ENCODE data around the gene CEP57. TPM values are rescaled to one million over a fixed set of nuclear protein-coding genes. Genes with fewer than 3 reads are reported as not detected.

CEP57 gene
- total and polyA plus RNA-seq, 2 of the 13 experiments (the other 11 are each of a cell fraction or from before 2014, with no cell fraction given) = 34.3 to 59.4 TPM

- TF ChIP-seq, protein P1, sequence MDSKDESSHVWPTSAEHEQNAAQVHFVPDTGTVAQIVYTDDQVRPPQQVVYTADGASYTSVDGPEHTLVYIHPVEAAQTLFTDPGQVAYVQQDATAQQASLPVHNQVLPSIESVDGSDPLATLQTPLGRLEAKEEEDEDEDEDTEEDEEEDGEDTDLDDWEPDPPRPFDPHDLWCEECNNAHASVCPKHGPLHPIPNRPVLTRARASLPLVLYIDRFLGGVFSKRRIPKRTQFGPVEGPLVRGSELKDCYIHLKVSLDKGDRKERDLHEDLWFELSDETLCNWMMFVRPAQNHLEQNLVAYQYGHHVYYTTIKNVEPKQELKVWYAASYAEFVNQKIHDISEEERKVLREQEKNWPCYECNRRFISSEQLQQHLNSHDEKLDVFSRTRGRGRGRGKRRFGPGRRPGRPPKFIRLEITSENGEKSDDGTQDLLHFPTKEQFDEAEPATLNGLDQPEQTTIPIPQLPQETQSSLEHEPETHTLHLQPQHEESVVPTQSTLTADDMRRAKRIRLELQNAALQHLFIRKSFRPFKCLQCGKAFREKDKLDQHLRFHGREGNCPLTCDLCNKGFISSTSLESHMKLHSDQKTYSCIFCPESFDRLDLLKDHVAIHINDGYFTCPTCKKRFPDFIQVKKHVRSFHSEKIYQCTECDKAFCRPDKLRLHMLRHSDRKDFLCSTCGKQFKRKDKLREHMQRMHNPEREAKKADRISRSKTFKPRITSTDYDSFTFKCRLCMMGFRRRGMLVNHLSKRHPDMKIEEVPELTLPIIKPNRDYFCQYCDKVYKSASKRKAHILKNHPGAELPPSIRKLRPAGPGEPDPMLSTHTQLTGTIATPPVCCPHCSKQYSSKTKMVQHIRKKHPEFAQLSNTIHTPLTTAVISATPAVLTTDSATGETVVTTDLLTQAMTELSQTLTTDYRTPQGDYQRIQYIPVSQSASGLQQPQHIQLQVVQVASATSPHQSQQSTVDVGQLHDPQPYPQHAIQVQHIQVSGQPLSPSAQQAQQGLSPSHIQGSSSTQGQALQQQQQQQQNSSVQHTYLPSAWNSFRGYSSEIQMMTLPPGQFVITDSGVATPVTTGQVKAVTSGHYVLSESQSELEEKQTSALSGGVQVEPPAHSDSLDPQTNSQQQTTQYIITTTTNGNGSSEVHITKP (CRISPR knock-in tag; IDR thresholded peaks at IDR 0.05; ENCODE audit: low read depth) = peak; percentile 23; the same call in 1 of the 2 replicates
- no peak for TF ChIP-seq NPAS2 (CRISPR knock-in tag; IDR thresholded peaks at IDR 0.05; ENCODE audit: borderline replicate concordance)
- peak; percentile 84; the same call in 1 of the 2 replicates for TF ChIP-seq ZKSCAN8 (CRISPR knock-in tag; IDR thresholded peaks at IDR 0.05; ENCODE audit: borderline replicate concordance)
- no peak for TF ChIP-seq TAF15 (IDR thresholded peaks at IDR 0.05; ENCODE audit: low read depth, low read length, poor library complexity, severe bottlenecking)
- peak; percentile 94 for TF ChIP-seq TARDBP (CRISPR knock-in tag; IDR thresholded peaks at IDR 0.05)
- no peak; the same call in 1 of the 2 replicates for TF ChIP-seq FOXP4 (CRISPR knock-in tag; IDR thresholded peaks at IDR 0.05)
- no peak for TF ChIP-seq HNRNPH1 (optimal IDR thresholded peaks at IDR 0.05; ENCODE audit: low read depth, low read length)
- TF ChIP-seq ZNF343 (CRISPR knock-in tag; IDR thresholded peaks at IDR 0.05) = no peak
- TF ChIP-seq ZNF557 (CRISPR knock-in tag; IDR thresholded peaks at IDR 0.05) = no peak
- TF ChIP-seq NFE2L2 (IDR thresholded peaks at IDR 0.05; ENCODE audit: low read length) = no peak
- no peak for TF ChIP-seq PCBP2 (optimal IDR thresholded peaks at IDR 0.05; ENCODE audit: low read depth, low read length, poor library complexity, severe bottlenecking)
- TF ChIP-seq PHB2 (IDR thresholded peaks at IDR 0.05; ENCODE audit: partially characterized antibody) = no peak
- TF ChIP-seq POGZ (CRISPR knock-in tag; IDR thresholded peaks at IDR 0.05) = peak; percentile 98
- no peak for TF ChIP-seq ZNF10 (CRISPR knock-in tag; IDR thresholded peaks at IDR 0.05; ENCODE audit: borderline replicate concordance, low read depth)
- TF ChIP-seq ZSCAN21 (CRISPR knock-in tag; IDR thresholded peaks at IDR 0.05; ENCODE audit: borderline replicate concordance) = peak; percentile 22
- TF ChIP-seq RAD21 (CRISPR knock-in tag; IDR thresholded peaks at IDR 0.05) = peak; percentile 27; the same call in 1 of the 2 replicates
- TF ChIP-seq ZNF619 (CRISPR knock-in tag; IDR thresholded peaks at IDR 0.05) = peak; percentile 62; the same call in 1 of the 2 replicates
- peak; percentile 96 for TF ChIP-seq ZBTB25 (CRISPR knock-in tag; IDR thresholded peaks at IDR 0.05)
- no peak for TF ChIP-seq ZNF546 (CRISPR knock-in tag; conservative IDR thresholded peaks at IDR 0.05)
- TF ChIP-seq ZBTB7B (CRISPR knock-in tag; IDR thresholded peaks at IDR 0.05) = peak; percentile 81
- peak; percentile 59; the same call in 1 of the 2 replicates for TF ChIP-seq TOPORS (CRISPR knock-in tag; IDR thresholded peaks at IDR 0.05)
- peak; percentile 63 for TF ChIP-seq ZNF746 (CRISPR knock-in tag; IDR thresholded peaks at IDR 0.05)
These were observed 684 bp upstream of the CEP57 start, which contains the start of gene FAM76B (continued) for GRCh38 chr11:95789506-95790122.
